Astrocyte (in vitro differentiated cells and primary cell): ENCODE results near the gene CCDC57.

Source experiments
- CTCF ChIP-seq: IDR thresholded peaks from 2 replicates; pipeline ENCODE4 v1.5.1; 2011; ENCODE audit warnings: low read depth, mild to moderate bottlenecking, inconsistent platforms, low read length, moderate library complexity; ENCODE audit not compliant: insufficient read depth
- EZH2 ChIP-seq: IDR thresholded peaks from 2 replicates; pipeline ENCODE4 v1.6.1; 2012; ENCODE audit warnings: mild to moderate bottlenecking, low read length, inconsistent platforms; ENCODE audit not compliant: insufficient read depth

GRCh38 chr17:82180776-82181528 lies 31.7 kb downstream of the CCDC57 start:
- no peak for TF ChIP-seq CTCF
- TF ChIP-seq EZH2 = no peak
